H1 (cell line): ENCODE data around the gene FKBP2. TPM values are rescaled to one million over a fixed set of nuclear protein-coding genes. Genes with fewer than 3 reads are reported as not detected.

Experiments used
- CTCF ChIA-PET: fragments of 300-600 bp; sonication (Branson Sonifier 250); formaldehyde crosslinking; loops from one replicate; lab custom pipeline; 2021; ENCODE audit not compliant: partially characterized antibody; lab: Charles Lee
- POLR2A ChIA-PET: fragments of 300-600 bp; sonication (Branson Sonifier 250); formaldehyde crosslinking; loops from one replicate; lab custom pipeline; 2021; ENCODE audit warnings: inconsistent platforms; ENCODE audit not compliant: partially characterized antibody; lab: Charles Lee
- DNase-seq, 2 experiments: peaks; one replicate each; pipeline versions ENCODE4 v3.0.0 to v3.0.0-alpha.2; 2010 to 2022; ENCODE audit warnings: low spot score in 2 of 2, low read depth in 1 of 2, mixed read lengths in 1 of 2
- FAIRE-seq: peaks from 2 replicates; lab custom pipeline; 2011; peaks lifted over from hg19 to GRCh38; lab: Jason Lieb, UNC
- H2AFZ ChIP-seq: 2 replicates; pipeline ENCODE4 v1.8.1; 2012; ENCODE audit warnings: low read length, inconsistent platforms
- H2AK5ac ChIP-seq: 2 replicates; pipeline ENCODE4 v1.6.1; 2013; ENCODE audit warnings: low read depth, low read length
- H2BK120ac ChIP-seq: replicated peaks from 2 replicates; pipeline ENCODE3; 2013; ENCODE audit warnings: low read depth, low read length, inconsistent platforms
- H2BK12ac ChIP-seq: 2 replicates; pipeline ENCODE4 v1.6.1; 2013; ENCODE audit warnings: low read depth, low read length
- H2BK15ac ChIP-seq: 2 replicates; pipeline ENCODE4 v1.6.1; 2013; ENCODE audit warnings: low read length
- H2BK20ac ChIP-seq: 2 replicates; pipeline ENCODE4 v1.6.1; 2013; ENCODE audit warnings: low read length
- H2BK5ac ChIP-seq: 2 replicates; pipeline ENCODE4 v1.6.1; 2013; ENCODE audit warnings: low read depth, low read length
- H3K14ac ChIP-seq: 2 replicates; pipeline ENCODE4 v1.6.1; 2013; ENCODE audit warnings: inconsistent platforms; ENCODE audit not compliant: insufficient read length
- H3K18ac ChIP-seq: 2 replicates; pipeline ENCODE4 v1.6.1; 2013; ENCODE audit warnings: low read length; ENCODE audit errors: extremely low read depth
- H3K23ac ChIP-seq: 2 replicates; pipeline ENCODE4 v1.6.1; 2013; ENCODE audit warnings: inconsistent platforms; ENCODE audit not compliant: insufficient read length
- H3K23me2 ChIP-seq: 2 replicates; pipeline ENCODE4 v1.6.1; 2013; ENCODE audit warnings: low read depth, low read length
- H3K27ac ChIP-seq: 2 replicates; pipeline ENCODE4 v1.6.1; 2011; ENCODE audit warnings: low read depth, low read length, inconsistent platforms
- H3K27me3 ChIP-seq, 4 experiments: replicated peaks in 1 of 4; 1 replicate in 1 of 4; 2 replicates in 3 of 4; pipeline versions ENCODE4 v1.6.1 to v1.8.1; 2011 to 2013; ENCODE audit warnings: low read length in 3 of 4, mild to moderate bottlenecking in 3 of 4, inconsistent platforms in 2 of 4, mixed read lengths in 2 of 4, moderate library complexity in 1 of 4; ENCODE audit not compliant: control insufficient read depth in 3 of 4, insufficient read depth in 3 of 4; ENCODE audit errors: extremely low read depth in 1 of 4
- H3K36me3 ChIP-seq, 4 experiments: 2 replicates each; pipeline versions ENCODE4 v1.6.1 to v1.8.1; 2011 to 2013; ENCODE audit warnings: mild to moderate bottlenecking in 4 of 4, low read length in 3 of 4, moderate library complexity in 2 of 4, control low read depth in 1 of 4, inconsistent platforms in 1 of 4; ENCODE audit not compliant: insufficient read depth in 4 of 4, control insufficient read depth in 2 of 4
- H3K4ac ChIP-seq: replicated peaks from 2 replicates; pipeline ENCODE3; 2013; ENCODE audit warnings: low read length, low read depth, mixed read lengths, inconsistent platforms; ENCODE audit not compliant: insufficient read length
- H3K4me1 ChIP-seq, 4 experiments: replicated peaks in 1 of 4; 1 replicate in 1 of 4; 2 replicates in 3 of 4; pipeline versions ENCODE4 v1.6.1 to v1.8.1; 2011 to 2013; ENCODE audit warnings: low read length in 3 of 4, inconsistent platforms in 2 of 4, mixed read lengths in 1 of 4; ENCODE audit not compliant: insufficient read depth in 4 of 4, control insufficient read depth in 3 of 4
- H3K4me2 ChIP-seq, 2 experiments: 2 replicates each; pipeline versions ENCODE4 v1.6.1 to v1.8.1; 2011 to 2013; ENCODE audit warnings: low read depth in 2 of 2, low read length in 2 of 2, control low read depth in 1 of 2, inconsistent platforms in 1 of 2, mild to moderate bottlenecking in 1 of 2; ENCODE audit not compliant: insufficient read depth in 1 of 2
- H3K4me3 ChIP-seq, 4 experiments: fragments of 200-600, 300-600 bp in 1 of 4; sonication (generic), shearing (Covaris generic), sonication (Bioruptor Twin) in 1 of 4; 2 replicates each; pipeline versions ENCODE4 v1.5.1 to v1.8.1; 2011 to 2016; ENCODE audit warnings: low read length in 4 of 4, low read depth in 3 of 4, control low read depth in 2 of 4, inconsistent platforms in 2 of 4, mild to moderate bottlenecking in 2 of 4, mixed read lengths in 1 of 4, moderate library complexity in 1 of 4; ENCODE audit not compliant: insufficient read depth in 2 of 4; ENCODE audit errors: extremely low read depth in 1 of 4
- H3K56ac ChIP-seq: replicated peaks from 2 replicates; pipeline ENCODE3; 2013; ENCODE audit warnings: low read depth, mild to moderate bottlenecking, mixed read lengths, low read length, inconsistent platforms; ENCODE audit not compliant: insufficient read length
- H3K79me1 ChIP-seq: 2 replicates; pipeline ENCODE4 v1.6.1; 2013; ENCODE audit warnings: low read depth, low read length, control low read depth
- H3K79me2 ChIP-seq, 2 experiments: 2 replicates each; pipeline versions ENCODE4 v1.6.1 to v1.8.1; 2012 to 2013; ENCODE audit warnings: low read length in 2 of 2, mild to moderate bottlenecking in 2 of 2, inconsistent platforms in 1 of 2; ENCODE audit not compliant: insufficient read depth in 2 of 2, control insufficient read depth in 1 of 2
- H3K9ac ChIP-seq, 4 experiments: replicated peaks in 1 of 4; 1 replicate in 1 of 4; 2 replicates in 3 of 4; pipeline versions ENCODE4 v1.6.1 to v1.8.1; 2011 to 2013; ENCODE audit warnings: low read depth in 3 of 4, low read length in 3 of 4, control low read depth in 2 of 4, mild to moderate bottlenecking in 2 of 4, moderate library complexity in 2 of 4, inconsistent platforms in 1 of 4; ENCODE audit errors: extremely low read depth in 1 of 4
- H3K9me3 ChIP-seq, 2 experiments: 2 replicates each; pipeline versions ENCODE4 v1.6.1 to v1.8.1; 2012 to 2013; ENCODE audit warnings: mild to moderate bottlenecking in 2 of 2, moderate library complexity in 2 of 2, control low read depth in 1 of 2, inconsistent platforms in 1 of 2, low read depth in 1 of 2, low read length in 1 of 2, mixed read lengths in 1 of 2; ENCODE audit not compliant: insufficient read depth in 2 of 2
- H4K20me1 ChIP-seq, 2 experiments: replicated peaks in 1 of 2; 2 replicates each; pipeline versions ENCODE3 to v1.8.1; 2011 to 2013; ENCODE audit warnings: inconsistent platforms in 2 of 2, low read length in 2 of 2, mild to moderate bottlenecking in 1 of 2; ENCODE audit not compliant: insufficient read depth in 2 of 2, control insufficient read depth in 1 of 2
- H4K5ac ChIP-seq: 2 replicates; pipeline ENCODE4 v1.6.1; 2013; ENCODE audit warnings: low read length, low read depth, mixed read lengths, inconsistent platforms; ENCODE audit not compliant: insufficient read length
- H4K8ac ChIP-seq: 2 replicates; pipeline ENCODE4 v1.8.0; 2013; ENCODE audit warnings: mild to moderate bottlenecking, moderate library complexity, low read length, inconsistent platforms; ENCODE audit not compliant: insufficient read depth; ENCODE audit errors: extremely low read depth
- H4K91ac ChIP-seq: replicated peaks from 2 replicates; pipeline ENCODE3; 2013; ENCODE audit warnings: low read length, mixed read lengths, inconsistent platforms; ENCODE audit not compliant: insufficient read length
- ASH2L ChIP-seq: fragments of 200-600, 300-600 bp; sonication (generic); IDR thresholded peaks from one replicate; pipeline ENCODE4 v1.7.1; 2017; ENCODE audit warnings: low read length
- ATF3 ChIP-seq: IDR thresholded peaks from 2 replicates; pipeline ENCODE4 v1.6.1; 2011; ENCODE audit warnings: low read depth, mild to moderate bottlenecking, low read length; ENCODE audit not compliant: insufficient read depth
- BACH1 ChIP-seq: IDR thresholded peaks from 2 replicates; pipeline ENCODE4 v1.6.1; 2012; ENCODE audit warnings: low read length, improper control_type of control experiment
- CHD1 ChIP-seq: IDR thresholded peaks from 2 replicates; pipeline ENCODE4 v1.6.1; 2012; ENCODE audit warnings: low read depth, low read length, improper control_type of control experiment
- CHD2 ChIP-seq: IDR thresholded peaks from 2 replicates; pipeline ENCODE4 v1.6.1; 2012; ENCODE audit warnings: low read length, improper control_type of control experiment
- GTF2F1 ChIP-seq: IDR thresholded peaks from 2 replicates; pipeline ENCODE4 v1.6.1; 2012; ENCODE audit warnings: low read depth, low read length, improper control_type of control experiment, borderline replicate concordance
- HDAC6 ChIP-seq: IDR thresholded peaks from one replicate; pipeline ENCODE4 v1.7.1; 2012; ENCODE audit warnings: low read depth, mild to moderate bottlenecking, inconsistent platforms, low read length, moderate library complexity
- JUN ChIP-seq: IDR thresholded peaks from 2 replicates; pipeline ENCODE4 v1.6.1; 2011; ENCODE audit warnings: low read depth, mild to moderate bottlenecking, improper control_type of control experiment, low read length
- KDM1A ChIP-seq: fragments of 200-600, 300-600 bp; sonication (generic); IDR thresholded peaks from 2 replicates; pipeline ENCODE4 v1.7.1; 2016; ENCODE audit warnings: mild to moderate bottlenecking, low read length, borderline replicate concordance
- KDM5A ChIP-seq: fragments of 200-600 bp; IDR thresholded peaks from 2 replicates; pipeline ENCODE4 v1.7.1; 2012; ENCODE audit warnings: mild to moderate bottlenecking, low read length, inconsistent platforms, mixed read lengths
- POLR2A ChIP-seq, 2 experiments: IDR thresholded peaks; 1 replicate in 1 of 2; 2 replicates in 1 of 2; pipeline ENCODE4 v1.6.1; 2011; ENCODE audit warnings: low read depth in 2 of 2, low read length in 2 of 2, mild to moderate bottlenecking in 2 of 2; ENCODE audit errors: control extremely low read depth in 1 of 2
- POLR2AphosphoS5 ChIP-seq: IDR thresholded peaks from 2 replicates; pipeline ENCODE4 v1.6.1; 2011; ENCODE audit warnings: low read depth, low read length
- RNF2 ChIP-seq: fragments of 200-900, 300-1000 bp; sonication (generic); IDR thresholded peaks from 2 replicates; pipeline ENCODE4 v1.7.1; 2016; ENCODE audit warnings: borderline replicate concordance, low read depth, mild to moderate bottlenecking, antibody characterized with exemption, low read length; ENCODE audit not compliant: poor library complexity, severe bottlenecking; ENCODE audit errors: missing control alignments
- SIX5 ChIP-seq: IDR thresholded peaks from 2 replicates; pipeline ENCODE4 v1.6.1; 2011; ENCODE audit warnings: mild to moderate bottlenecking, low read depth, low read length
- SRF ChIP-seq: IDR thresholded peaks from 2 replicates; pipeline ENCODE4 v1.6.1; 2011; ENCODE audit warnings: mild to moderate bottlenecking, low read depth, low read length, moderate library complexity
- WGBS, 2 experiments: shearing (Covaris generic) in 1 of 2; methylation state at CpG; one replicate each; pipeline versions ENCODE4 v1.1.6 to v1.1.7; 2013 to 2015; ENCODE audit warnings: low lambda C conversion rate in 2 of 2, mixed read lengths in 2 of 2, inconsistent platforms in 1 of 2, low coverage in 1 of 2, missing lambda C conversion rate in 1 of 2; ENCODE audit not compliant: insufficient replicate concordance in 2 of 2, insufficient coverage in 1 of 2, insufficient read length in 1 of 2; ENCODE audit errors: extremely low coverage in 1 of 2, missing lambda C conversion rate in 1 of 2; 5-methylcytosine and 5-hydroxymethylcytosine counted together
- polyA plus RNA-seq, 7 experiments: library from polyadenylated mRNA; depleted of rRNA in 3 of 7; stranded (reverse) in 5 of 7; unstranded in 2 of 7; fragments of >200 nt in 5 of 7; fragments of 200-250 nt in 2 of 7; gene quantifications; 1 replicate in 5 of 7; 2 replicates in 1 of 7; 4 replicates in 1 of 7; pipeline versions ENCODE4 v1.2.1 to v1.2.3, GENCODE V29; 2011 to 2013; ENCODE audit warnings: missing spikeins in 2 of 7, mixed read lengths in 2 of 7
- total RNA-seq: library from RNA; stranded (reverse); fragmentation: NEBNext Ultra II Directional; extraction: Animal tissue kit (Norgen Biotek cat#: 25700); gene quantifications from 2 replicates; pipeline ENCODE4 v1.2.1, GENCODE V29; 2021

The FKBP2 gene
- total and polyA plus RNA-seq, 2 of the 8 experiments (the other 6 are each of a cell fraction or from before 2014, with no cell fraction given): 41.7 to 52.5 TPM

GRCh38 chr11:64256300-64256699 is 15.4 kb downstream of the FKBP2 start:
- no peak overlapping the region for H2AK5ac ChIP-seq
- peaks cover 2% of the 10 kb centered on the region; the same call in 1 of the 2 replicates for H3K79me1 ChIP-seq
- no peak for DNase-seq
- no peak overlapping the region for H3K56ac ChIP-seq
- H4K20me1 ChIP-seq: peaks cover 10 to 24% of the 10 kb centered on the region in 2 experiments
- H3K36me3 ChIP-seq: peaks cover 20 to 59% (median 35%) of the 10 kb centered on the region in 4 experiments
- H3K27ac ChIP-seq: no peak overlapping the region
- no peak overlapping the region for H2BK12ac ChIP-seq
- no peak overlapping the region for H2AFZ ChIP-seq
- H3K23ac ChIP-seq: no peak overlapping the region
- no peak overlapping the region for H2BK15ac ChIP-seq
- no peak overlapping the region for H3K4me2 ChIP-seq
- 93% methylated on average over 15 of the region's 15 CpGs; no CpG with 5 or more reads in 1 of the 2 experiments for WGBS, 2 experiments
- CTCF ChIA-PET: interaction anchor here (0.9 to 5.9 kb wide), 3 partner anchors 9 to 52 kb away, joined by 3 to 62 read pairs (median 3); partner anchors contain the start of gene FERMT3
- POLR2A ChIA-PET: interaction anchor here (0.7 to 7.1 kb wide), 3 partner anchors 11 to 25 kb away, joined by 3 to 101 read pairs (median 36); partner anchors contain the start of gene PPP1R14B
- H3K4me3 ChIP-seq: no peak overlapping the region
- H2BK5ac ChIP-seq: no peak overlapping the region
- no peak overlapping the region for H2BK20ac ChIP-seq
- no peak overlapping the region for H4K91ac ChIP-seq
- no peak overlapping the region for H4K5ac ChIP-seq
- no peak overlapping the region for H4K8ac ChIP-seq
- no peak for FAIRE-seq
- no peak overlapping the region for H3K9ac ChIP-seq
- no peak overlapping the region for H3K14ac ChIP-seq
- H3K79me2 ChIP-seq: peaks cover 0 to 23% of the 10 kb centered on the region in 2 experiments; a peak in 1 of 4 replicates
- no peaks in the 10 kb centered on the region for H3K9me3 ChIP-seq
- no peaks in the 10 kb centered on the region for H3K27me3 ChIP-seq
- H3K23me2 ChIP-seq: peaks cover 7% of the 10 kb centered on the region; the same call in 1 of the 2 replicates
- no peak overlapping the region for H3K18ac ChIP-seq
- no peak overlapping the region for H2BK120ac ChIP-seq
- H3K4ac ChIP-seq: no peak overlapping the region
- peaks cover 0 to 9% (median 4%) of the 10 kb centered on the region in 4 experiments; a peak in 3 of 7 replicates for H3K4me1 ChIP-seq
- TF ChIP-seq POLR2A (IDR thresholded peaks at IDR 0.05; ENCODE audit: control extremely low read depth in 1 of 2, low read depth in 2 of 2, low read length in 2 of 2): no peak
- no peak for TF ChIP-seq GTF2F1
- TF ChIP-seq KDM1A: no peak
- TF ChIP-seq ATF3: no peak
- TF ChIP-seq KDM5A: no peak
- no peak for TF ChIP-seq RNF2
- no peak for TF ChIP-seq ASH2L
- TF ChIP-seq SRF: no peak
- TF ChIP-seq BACH1: no peak
- TF ChIP-seq CHD1: no peak
- no peak for TF ChIP-seq SIX5
- TF ChIP-seq CHD2: no peak
- no peak for TF ChIP-seq POLR2AphosphoS5
- no peak for TF ChIP-seq JUN
- no peak for TF ChIP-seq HDAC6
